Measurements from ENCODE around the gene FBXL14.

The FBXL14 gene

GRCh38 chr12:1594261-1595025 lies at the start of gene FBXL14:
Gene FBXL14 (minus strand): TSS chr12:1594581. CDS start chr12:1594066, 515 bp downstream.
- DNase-seq (ENCODE audit: low spot score), result peak; percentile 82

- no peak for DNase-seq (ENCODE audit: low spot score)
These were observed 49.6 kb upstream of the FBXL14 start for GRCh38 chr12:1643905-1644533.

- no peak for DNase-seq (ENCODE audit: low spot score)
These were observed 48.7 kb upstream of the FBXL14 start for GRCh38 chr12:1643043-1643442.

GRCh38 chr12:1642513-1642912 lies 48.1 kb upstream of the FBXL14 start:
- DNase-seq (ENCODE audit: low spot score), result no peak

- DNase-seq (ENCODE audit: low spot score), result no peak
These were observed 46.2 kb upstream of the FBXL14 start for GRCh38 chr12:1640328-1641234.

- no peak for DNase-seq (ENCODE audit: low spot score)
These were observed 45.2 kb upstream of the FBXL14 start for GRCh38 chr12:1639538-1639937.

GRCh38 chr12:1638203-1638602 lies 43.8 kb upstream of the FBXL14 start:
- DNase-seq (ENCODE audit: low spot score), result no peak

- DNase-seq (ENCODE audit: low spot score), result no peak
These were observed 41.1 kb upstream of the FBXL14 start for GRCh38 chr12:1635301-1636095.

- DNase-seq (ENCODE audit: low spot score), result peak; percentile 86
These were observed 40.3 kb upstream of the FBXL14 start for GRCh38 chr12:1634590-1635191.

- DNase-seq (ENCODE audit: low spot score), result no peak
These were observed 39.8 kb upstream of the FBXL14 start for GRCh38 chr12:1634149-1634548.

- DNase-seq (ENCODE audit: low spot score), result no peak
These were observed 39.1 kb upstream of the FBXL14 start for GRCh38 chr12:1633459-1633858.

GRCh38 chr12:1632702-1633101 lies 38.3 kb upstream of the FBXL14 start:
- DNase-seq (ENCODE audit: low spot score), result no peak

- no peak for DNase-seq (ENCODE audit: low spot score)
These were observed 36.6 kb upstream of the FBXL14 start for GRCh38 chr12:1630827-1631591.

GRCh38 chr12:1630133-1630826 lies 35.9 kb upstream of the FBXL14 start:
- no peak for DNase-seq (ENCODE audit: low spot score)

- DNase-seq (ENCODE audit: low spot score), result no peak
These were observed 35.2 kb upstream of the FBXL14 start for GRCh38 chr12:1629338-1630132.

GRCh38 chr12:1628666-1629337 lies 34.4 kb upstream of the FBXL14 start, which contains the start of gene WNT5B:
Gene WNT5B (plus strand): TSS chr12:1629231. CDS start chr12:1631355, 2,124 bp downstream.
- DNase-seq (ENCODE audit: low spot score), result no peak

GRCh38 chr12:1622406-1622805 lies 28.0 kb upstream of the FBXL14 start:
- no peak for DNase-seq (ENCODE audit: low spot score)

GRCh38 chr12:1620092-1620491 lies 25.7 kb upstream of the FBXL14 start:
- no peak for DNase-seq (ENCODE audit: low spot score)

Measured in pons (tissue), 1 donor.